Medulla oblongata (tissue), 1 donor: Measurements from ENCODE around the gene FOXR1.
"Not testable (repeated sequence)": the region's sequence is repeated elsewhere in the genome, so short reads cannot be mapped to it uniquely, and the experiment has no call there.

ENCODE experiments used
- DNase-seq: peaks from one replicate; pipeline ENCODE4 v3.0.0-alpha.2; 2015; ENCODE audit errors: extremely low spot score

Gene FOXR1

GRCh38 chr11:118996926-118997626, 25.5 kb downstream of the FOXR1 start:
- peak; percentile 28 for DNase-seq

GRCh38 chr11:118997627-118998387, 26.2 kb downstream of the FOXR1 start, which contains the start of gene CENATAC:
Gene CENATAC, plus strand, starts transcription at chr11:118998138. Its CDS starts 60 bp downstream, at chr11:118998198.
- DNase-seq = peak; percentile 98

- DNase-seq = no peak
These were observed 26.8 kb downstream of the FOXR1 start for GRCh38 chr11:118998388-118998717.

GRCh38 chr11:118998822-118999221, 27.3 kb downstream of the FOXR1 start:
- no peak for DNase-seq

- no peak for DNase-seq
These were observed 29.3 kb downstream of the FOXR1 start for GRCh38 chr11:119000906-119001305.

- DNase-seq = no peak
These were observed 35.1 kb downstream of the FOXR1 start for GRCh38 chr11:119006656-119007055.

GRCh38 chr11:119011476-119012053, 40.0 kb downstream of the FOXR1 start:
- DNase-seq = no peak

- DNase-seq = no peak
These were observed 41.1 kb downstream of the FOXR1 start for GRCh38 chr11:119012629-119013170.

GRCh38 chr11:119014209-119014924, 42.8 kb downstream of the FOXR1 start:
- no peak for DNase-seq

GRCh38 chr11:119015054-119015611, 43.6 kb downstream of the FOXR1 start:
- DNase-seq = no peak

GRCh38 chr11:119016216-119017009, 44.9 kb downstream of the FOXR1 start:
- DNase-seq = no peak

- not testable (repeated sequence) for DNase-seq
These were observed 45.8 kb downstream of the FOXR1 start for GRCh38 chr11:119017377-119017776.

GRCh38 chr11:119018074-119018938, 46.7 kb downstream of the FOXR1 start, which contains the start of the genes RPS25 and TRAPPC4:
Gene RPS25, minus strand, starts transcription at chr11:119018343. Its CDS starts 59 bp downstream, at chr11:119018284.
Gene TRAPPC4, plus strand, starts transcription at chr11:119018766. Its CDS starts 30 bp downstream, at chr11:119018796.
- peak; percentile 98 for DNase-seq

- DNase-seq = no peak
These were observed 48.4 kb downstream of the FOXR1 start for GRCh38 chr11:119019996-119020395.

- DNase-seq = no peak
These were observed 50.1 kb downstream of the FOXR1 start for GRCh38 chr11:119021631-119022030.

GRCh38 chr11:119023741-119024140, 52.2 kb downstream of the FOXR1 start:
- no peak for DNase-seq

- DNase-seq = no peak
These were observed 53.0 kb downstream of the FOXR1 start for GRCh38 chr11:119024430-119025098.

- no peak for DNase-seq
These were observed 53.5 kb downstream of the FOXR1 start for GRCh38 chr11:119025099-119025473.

- no peak for DNase-seq
These were observed 54.0 kb downstream of the FOXR1 start for GRCh38 chr11:119025541-119025940.
